M059J (cell line): ENCODE data around the gene GAB2. TPM values are rescaled to one million over a fixed set of nuclear protein-coding genes. Genes with fewer than 3 reads are reported as not detected.
"Not testable (repeated sequence)": the region's sequence is repeated elsewhere in the genome, so short reads cannot be mapped to it uniquely, and the experiment has no call there.

Source experiments
- DNase-seq: peaks from one replicate; pipeline ENCODE4 v3.0.0-alpha.2; 2012; ENCODE audit warnings: low read depth
- total RNA-seq: library from RNA; depleted of rRNA; stranded (reverse); fragments of >200 nt; shearing (Covaris generic); gene quantifications from 2 replicates; pipeline ENCODE4 v1.2.3, GENCODE V29; 2014

GAB2 gene
- total RNA-seq, 1 experiment from 2014 or later, result 2.9 TPM

DNA sequence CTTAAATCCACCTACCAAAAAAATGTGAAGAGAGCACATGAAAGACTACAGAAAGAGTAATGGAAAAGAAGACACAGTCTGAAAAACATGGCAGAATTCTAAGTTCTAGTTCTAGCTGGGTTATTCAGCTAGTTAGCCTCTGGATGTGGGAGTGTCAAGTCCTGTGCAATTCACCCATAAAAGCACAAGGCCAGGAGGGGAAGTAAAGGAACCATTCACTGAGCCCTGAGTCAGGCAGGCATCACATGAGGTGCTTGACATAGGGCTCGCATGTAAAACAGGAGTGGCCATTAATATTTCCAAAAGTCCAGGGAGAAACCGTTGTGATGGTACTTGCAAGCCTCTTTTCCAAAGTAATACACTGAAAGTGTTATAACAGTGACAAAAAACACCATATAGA is 103.7 kb downstream of the GAB2 start:
- peak; percentile 38 for DNase-seq

- peak; percentile 92 for DNase-seq
These were observed 104.3 kb downstream of the GAB2 start for GRCh38 chr11:78313181-78313795.

GRCh38 chr11:78312712-78313111 is 104.9 kb downstream of the GAB2 start:
- no peak for DNase-seq

DNA sequence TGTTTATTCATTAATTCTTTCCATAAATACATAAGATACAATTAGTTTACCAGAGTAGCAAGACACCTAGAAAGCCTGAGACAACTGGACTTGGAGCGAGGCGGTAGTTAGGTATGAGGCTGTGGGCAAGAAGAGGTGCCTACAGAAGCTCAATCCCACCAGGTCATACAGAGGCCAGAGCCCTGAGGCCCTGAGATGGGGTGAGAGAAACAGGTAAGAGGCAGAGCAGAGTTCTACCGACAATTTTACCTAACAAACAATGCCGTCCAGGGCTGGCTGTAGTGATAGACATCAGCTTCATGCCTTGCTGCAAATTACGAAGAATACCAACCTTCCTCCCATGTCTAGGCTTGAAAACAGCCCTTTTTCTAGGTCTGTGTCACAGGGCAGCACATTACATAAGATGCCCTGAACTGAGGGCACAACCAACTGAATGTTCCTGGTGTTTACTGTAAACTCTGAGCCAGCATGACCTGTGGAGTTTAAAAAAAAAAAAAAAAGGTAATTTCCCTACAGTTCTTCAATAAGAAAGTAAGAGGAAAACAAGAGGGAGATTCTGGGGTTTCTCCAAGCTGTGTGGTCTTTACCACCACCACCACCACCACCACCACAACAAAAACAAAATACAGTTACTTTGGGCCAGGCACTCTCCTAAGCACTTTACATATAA is 105.8 kb downstream of the GAB2 start:
- no peak for DNase-seq

GRCh38 chr11:78310500-78310909 is 107.1 kb downstream of the GAB2 start:
- DNase-seq, result no peak

DNA sequence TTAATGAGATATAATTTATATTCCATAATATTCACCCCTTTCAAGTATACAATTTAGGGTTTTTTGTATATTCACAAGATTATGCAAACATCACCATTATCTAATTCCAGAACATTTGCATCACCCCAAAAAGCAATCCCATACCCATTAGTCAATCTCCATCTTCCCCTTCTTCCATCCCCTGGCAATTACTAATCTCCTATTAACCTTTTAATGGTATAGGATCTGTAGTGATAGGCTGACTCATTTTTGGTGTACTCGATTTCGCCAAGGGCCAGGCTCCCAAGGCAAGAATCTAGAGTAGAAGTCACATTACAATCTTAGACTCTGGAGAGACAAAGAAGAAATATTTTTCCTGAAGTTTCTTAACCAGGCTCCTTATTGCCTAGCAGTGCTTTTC is 113.4 kb downstream of the GAB2 start:
- no peak for DNase-seq

- no peak for DNase-seq
These were observed 117.3 kb downstream of the GAB2 start for GRCh38 chr11:78300108-78300839.

- DNase-seq, result no peak
These were observed 118.5 kb downstream of the GAB2 start for GRCh38 chr11:78299000-78299710.

DNA sequence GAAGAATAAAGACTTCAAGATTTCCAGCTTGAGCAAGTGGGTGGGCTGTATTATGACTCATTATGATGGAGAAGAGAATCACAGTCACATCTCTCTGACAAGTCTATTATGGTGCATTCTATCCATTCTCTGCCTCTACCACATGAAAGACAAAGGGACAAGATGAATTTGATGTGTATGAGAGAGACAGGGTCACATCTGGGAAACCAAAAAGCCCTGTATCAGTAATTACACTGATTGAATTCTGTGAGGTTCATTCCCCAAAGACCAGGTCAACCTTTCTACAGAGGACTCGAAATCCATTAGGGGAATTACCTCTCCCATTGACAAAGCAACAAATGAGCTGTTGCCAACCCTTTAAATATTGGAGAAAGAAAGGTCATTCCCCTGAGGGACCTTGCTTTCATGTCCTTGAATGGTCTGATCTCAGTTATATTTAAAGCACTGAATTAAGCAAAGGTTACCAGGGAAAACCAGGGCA is 119.3 kb downstream of the GAB2 start:
- DNase-seq, result no peak

DNA sequence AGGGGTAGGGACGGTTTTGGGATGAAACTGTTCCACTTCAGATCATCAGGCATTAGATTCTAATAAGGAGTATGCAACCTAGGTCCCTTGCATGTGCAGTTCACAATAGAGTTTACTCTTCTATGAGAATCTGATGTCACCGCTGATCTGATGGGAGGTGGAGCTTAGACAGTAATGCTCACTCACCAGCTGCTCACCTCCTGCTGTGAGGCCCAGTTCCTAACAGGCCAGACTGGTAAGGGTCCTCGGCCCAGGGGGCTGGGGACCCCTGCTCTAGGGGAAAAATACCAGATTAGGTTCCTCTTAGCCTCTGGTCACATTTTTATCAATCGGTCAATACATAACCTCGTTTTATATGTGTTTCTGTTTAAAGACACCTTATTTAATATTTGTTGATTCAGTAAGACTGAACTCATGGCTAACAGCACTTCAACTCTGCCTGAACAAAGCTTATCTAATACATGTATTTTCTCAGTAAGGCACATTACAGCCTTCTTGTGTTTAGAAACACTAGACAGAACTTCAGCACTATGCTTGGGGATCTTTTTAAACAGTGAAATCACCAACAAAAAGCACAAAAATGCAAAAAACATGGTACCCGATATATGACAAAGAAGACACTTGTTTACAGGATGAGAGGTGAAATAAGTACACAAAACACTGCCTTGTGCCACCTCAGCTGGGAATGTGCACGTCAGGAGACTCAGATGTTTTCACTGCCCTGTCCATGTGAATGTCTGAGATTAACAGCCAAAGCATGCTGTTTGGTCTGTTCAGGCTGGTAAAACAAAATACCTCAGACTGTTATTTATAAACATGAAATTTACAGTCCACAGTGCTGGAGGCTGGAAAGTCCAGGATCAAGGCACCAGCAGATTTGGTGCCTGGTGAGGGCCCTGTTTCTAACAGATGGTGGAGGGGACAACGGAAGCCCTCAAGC is 121.4 kb downstream of the GAB2 start:
- DNase-seq, result no peak

GRCh38 chr11:78295347-78295746 is 122.3 kb downstream of the GAB2 start:
- no peak for DNase-seq

DNA sequence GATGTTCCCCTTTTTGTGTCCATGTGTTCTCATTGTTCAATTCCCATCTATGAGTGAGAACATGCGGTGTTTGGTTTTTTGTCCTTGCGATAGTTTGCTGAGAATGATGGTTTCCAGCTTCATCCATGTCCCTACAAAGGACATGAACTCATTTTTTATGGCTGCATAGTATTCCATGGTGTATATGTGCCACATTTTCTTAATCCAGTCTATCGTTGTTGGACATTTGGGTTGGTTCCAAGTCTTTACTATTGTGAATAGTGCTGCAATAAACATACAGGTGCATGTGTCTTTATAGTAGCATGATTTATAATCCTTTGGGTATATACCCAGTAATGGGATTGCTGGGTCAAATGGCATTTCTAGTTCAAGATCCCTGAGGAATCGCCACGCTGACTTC is 123.5 kb downstream of the GAB2 start:
- DNase-seq, result not testable (repeated sequence)

- DNase-seq, result no peak
These were observed 124.1 kb downstream of the GAB2 start for GRCh38 chr11:78293536-78293935.

DNA sequence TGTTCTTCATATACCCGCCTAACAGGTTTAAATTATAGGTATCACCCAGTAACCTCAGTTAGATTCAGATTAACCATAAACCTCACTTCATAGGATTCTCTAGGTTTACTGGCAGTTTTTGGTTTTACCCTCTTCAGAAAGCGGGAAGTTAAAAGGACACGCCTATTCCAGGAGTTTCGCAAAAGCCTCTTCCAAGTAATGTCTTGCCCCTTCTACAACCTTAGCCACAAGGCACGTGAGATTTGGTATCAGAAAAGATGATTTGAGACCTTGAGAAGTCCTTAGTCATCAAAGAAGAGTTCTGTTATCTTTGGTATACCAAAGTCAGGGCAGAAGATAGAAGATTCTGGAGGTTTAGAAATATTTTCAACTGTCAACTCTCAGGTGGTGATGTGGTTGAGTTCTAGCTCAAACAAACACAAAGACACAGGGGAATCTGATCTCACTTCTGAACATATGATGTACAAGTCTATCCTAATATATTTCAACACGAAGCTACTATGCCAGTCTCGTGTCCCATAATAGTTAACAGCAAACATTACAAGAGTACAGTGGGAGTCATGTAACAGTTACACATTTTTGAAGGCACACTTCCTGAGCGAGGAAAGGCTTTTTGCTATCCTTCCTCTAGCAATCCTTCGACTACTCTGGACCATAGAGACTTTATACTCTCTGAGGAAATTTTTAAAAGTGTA is 125.4 kb downstream of the GAB2 start:
- no peak for DNase-seq

DNA sequence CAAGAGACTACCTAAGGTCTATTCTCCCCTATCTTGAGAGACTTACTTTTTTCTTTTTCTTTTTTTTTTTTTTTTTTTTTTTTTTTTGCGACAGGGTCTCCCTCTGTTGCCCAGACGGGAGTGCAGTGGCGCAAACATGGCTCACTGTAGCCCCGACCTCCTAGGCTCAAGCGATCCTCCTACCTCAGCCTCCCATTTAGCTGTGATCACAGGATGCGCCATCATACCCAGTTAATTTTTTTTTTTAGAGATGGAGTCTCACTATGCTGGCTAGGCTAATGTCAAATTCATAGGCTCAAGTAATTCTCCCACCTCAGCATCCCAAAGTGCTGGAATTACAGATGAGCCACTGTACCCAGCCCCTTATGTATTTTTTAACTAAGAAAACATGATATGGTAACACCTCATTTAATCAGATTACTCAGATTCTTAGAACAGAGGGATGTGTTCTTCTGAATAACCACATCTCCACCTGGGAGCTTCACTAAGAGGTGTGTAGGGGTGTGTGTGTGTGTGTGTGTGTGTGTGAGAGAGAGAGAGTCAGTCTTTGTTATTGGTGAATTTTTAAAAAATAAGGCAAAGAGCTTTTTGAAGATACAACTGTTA is 126.0 kb downstream of the GAB2 start:
- no peak for DNase-seq

DNA sequence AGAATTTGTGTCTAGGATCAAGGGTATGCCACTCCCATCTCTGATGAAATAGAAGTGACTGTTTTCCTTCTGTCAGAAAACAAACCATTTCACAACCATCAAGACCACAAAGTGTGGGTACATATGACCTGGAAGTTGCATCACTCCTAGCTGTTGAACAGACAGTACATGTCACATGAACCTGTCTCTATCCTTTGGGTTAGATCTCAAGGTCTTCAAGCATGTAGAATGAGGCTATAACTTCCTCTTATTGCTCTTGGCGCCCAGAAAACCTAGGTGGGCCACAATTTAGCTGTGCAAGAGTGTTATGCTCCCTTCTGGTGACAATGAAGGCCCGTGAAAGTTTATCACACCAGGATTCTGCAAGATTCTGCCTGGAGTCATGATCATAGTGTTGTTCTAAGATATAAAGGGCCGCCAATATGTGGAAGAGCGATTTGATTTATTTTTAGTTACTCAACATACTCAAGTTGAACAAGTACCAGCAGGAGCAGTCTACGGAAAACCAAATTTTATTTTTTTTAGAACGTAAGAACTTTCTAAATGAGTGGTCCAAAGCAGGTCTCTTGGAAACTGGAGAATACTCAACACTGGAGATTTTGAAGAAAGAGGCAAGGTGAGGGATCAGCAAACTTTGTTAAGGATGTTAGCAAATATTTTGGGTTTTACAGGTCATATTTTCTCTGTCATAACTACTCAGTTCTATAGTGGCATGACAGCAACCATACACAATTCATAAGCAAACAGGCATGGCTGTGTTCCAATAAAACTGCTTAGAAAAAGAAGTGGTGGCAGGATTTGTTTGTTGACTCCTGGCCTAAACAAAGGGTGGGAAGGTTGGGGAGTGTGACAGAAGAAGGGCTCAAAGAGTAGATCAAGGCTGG is 127.1 kb downstream of the GAB2 start:
- peak; percentile 62 for DNase-seq

DNA sequence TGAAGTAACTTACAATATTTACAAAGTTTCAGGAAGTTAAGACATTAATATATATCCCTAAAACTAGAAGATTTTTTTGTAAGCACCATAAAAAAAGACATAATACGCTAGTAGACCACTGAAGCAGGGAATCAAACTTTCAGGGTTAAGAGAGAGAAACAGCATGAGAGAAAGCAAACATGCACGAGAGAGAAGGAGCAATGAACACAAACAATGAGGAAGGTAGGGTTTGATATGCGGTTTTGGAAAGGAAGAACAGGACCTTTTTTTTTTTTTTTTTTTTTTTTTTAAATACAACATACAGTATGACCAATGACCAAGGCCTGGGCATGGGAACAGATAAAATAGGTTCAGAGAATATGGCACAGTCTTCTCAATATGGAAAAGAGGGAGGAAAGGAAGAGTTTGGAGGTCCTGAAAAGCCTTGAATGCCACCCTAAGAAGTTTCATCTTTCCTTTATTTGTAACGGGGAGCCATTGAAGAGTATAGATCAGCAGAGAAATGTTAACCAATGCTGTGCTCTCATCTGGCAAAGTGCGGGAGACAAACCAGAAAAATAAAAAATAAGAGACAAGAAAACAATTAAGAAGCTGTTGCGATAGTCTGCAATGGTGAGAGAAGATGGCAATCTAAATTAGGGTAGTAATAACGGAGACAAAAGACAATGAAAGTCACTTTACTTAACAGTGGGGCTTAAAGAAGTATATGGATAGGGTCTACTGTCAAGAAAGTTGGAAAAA is 127.9 kb downstream of the GAB2 start:
- no peak for DNase-seq

DNA sequence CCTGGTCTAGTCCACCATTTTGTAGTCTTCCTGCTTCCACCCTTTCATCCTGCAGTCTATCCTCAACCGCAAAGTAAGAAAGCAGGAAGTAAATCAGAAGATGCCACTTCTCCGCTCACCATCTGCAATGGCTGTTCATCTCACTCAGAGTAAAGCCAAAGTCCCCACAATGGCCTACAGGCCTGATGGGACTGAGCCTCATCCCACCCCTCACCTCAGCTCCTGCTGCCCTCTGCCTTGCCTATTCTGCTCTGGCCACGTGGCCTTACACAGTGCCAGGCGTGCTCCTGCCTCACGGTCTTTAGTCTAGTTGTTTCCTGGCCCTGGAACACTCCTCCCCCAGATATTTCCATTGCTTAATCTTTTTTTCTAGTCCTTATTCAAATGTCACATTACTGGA is 133.4 kb downstream of the GAB2 start:
- DNase-seq, result no peak
